C4-2B (cell line): Measurements from ENCODE around the gene ARHGAP26.

ENCODE experiments used
- CTCF ChIP-seq: fragments of 450-650 bp; conservative IDR thresholded peaks from 2 replicates; pipeline ENCODE4 v1.5.1; 2017; ENCODE audit warnings: mild to moderate bottlenecking
- ZFX ChIP-seq: fragments of 450-650 bp; IDR thresholded peaks from 2 replicates; pipeline ENCODE4 v1.6.1; 2017

- no peak for TF ChIP-seq CTCF
- no peak for TF ChIP-seq ZFX
These were observed 493.2 kb downstream of the ARHGAP26 start for GRCh38 chr5:143263272-143263810.
